LNCaP clone FGC (cell line): ENCODE results near the gene MBOAT2.
A peak's percentile ranks its signal among the peaks of the same experiment; 100 is the strongest.

ENCODE experiments used
- DNase-seq: peaks from one replicate; pipeline ENCODE4 v3.0.0-alpha.2; 2011; ENCODE audit warnings: low read depth
- H3K4me3 ChIP-seq: 2 replicates; pipeline ENCODE4 v1.5.1; 2011; ENCODE audit warnings: mild to moderate bottlenecking, low read depth, low read length, control low read depth
- TF ChIP-seq, protein P1 (sequence below): IDR thresholded peaks from 2 replicates; pipeline ENCODE4 v1.5.1; 2012; ENCODE audit warnings: mild to moderate bottlenecking; ENCODE audit not compliant: control insufficient read depth, insufficient read depth; ENCODE audit errors: extremely low read depth

The MBOAT2 gene

DNA sequence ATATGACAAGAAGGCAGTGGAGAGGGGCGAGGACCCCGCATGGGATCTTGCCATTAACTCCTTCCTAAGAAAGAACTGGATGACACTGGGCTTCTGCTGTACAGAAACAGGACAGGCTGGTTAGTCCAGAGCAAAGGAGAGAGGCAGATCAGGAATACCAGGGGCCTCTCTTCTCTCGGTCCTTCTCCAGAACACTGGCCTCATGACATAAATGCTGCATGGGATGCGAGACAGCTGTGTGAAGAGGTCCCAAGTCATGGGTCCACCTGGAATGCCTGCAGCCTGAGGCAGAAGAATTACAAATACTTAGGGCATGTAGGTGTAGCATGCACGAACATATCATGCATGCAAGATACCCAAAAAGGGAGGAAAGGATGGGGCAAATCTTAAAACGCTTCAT, 9.1 kb downstream of the MBOAT2 start:
- peak overlapping the region; percentile 3 for H3K4me3 ChIP-seq
- TF ChIP-seq, protein P1, sequence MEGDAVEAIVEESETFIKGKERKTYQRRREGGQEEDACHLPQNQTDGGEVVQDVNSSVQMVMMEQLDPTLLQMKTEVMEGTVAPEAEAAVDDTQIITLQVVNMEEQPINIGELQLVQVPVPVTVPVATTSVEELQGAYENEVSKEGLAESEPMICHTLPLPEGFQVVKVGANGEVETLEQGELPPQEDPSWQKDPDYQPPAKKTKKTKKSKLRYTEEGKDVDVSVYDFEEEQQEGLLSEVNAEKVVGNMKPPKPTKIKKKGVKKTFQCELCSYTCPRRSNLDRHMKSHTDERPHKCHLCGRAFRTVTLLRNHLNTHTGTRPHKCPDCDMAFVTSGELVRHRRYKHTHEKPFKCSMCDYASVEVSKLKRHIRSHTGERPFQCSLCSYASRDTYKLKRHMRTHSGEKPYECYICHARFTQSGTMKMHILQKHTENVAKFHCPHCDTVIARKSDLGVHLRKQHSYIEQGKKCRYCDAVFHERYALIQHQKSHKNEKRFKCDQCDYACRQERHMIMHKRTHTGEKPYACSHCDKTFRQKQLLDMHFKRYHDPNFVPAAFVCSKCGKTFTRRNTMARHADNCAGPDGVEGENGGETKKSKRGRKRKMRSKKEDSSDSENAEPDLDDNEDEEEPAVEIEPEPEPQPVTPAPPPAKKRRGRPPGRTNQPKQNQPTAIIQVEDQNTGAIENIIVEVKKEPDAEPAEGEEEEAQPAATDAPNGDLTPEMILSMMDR, result no peak
- DNase-seq, result no peak

DNA sequence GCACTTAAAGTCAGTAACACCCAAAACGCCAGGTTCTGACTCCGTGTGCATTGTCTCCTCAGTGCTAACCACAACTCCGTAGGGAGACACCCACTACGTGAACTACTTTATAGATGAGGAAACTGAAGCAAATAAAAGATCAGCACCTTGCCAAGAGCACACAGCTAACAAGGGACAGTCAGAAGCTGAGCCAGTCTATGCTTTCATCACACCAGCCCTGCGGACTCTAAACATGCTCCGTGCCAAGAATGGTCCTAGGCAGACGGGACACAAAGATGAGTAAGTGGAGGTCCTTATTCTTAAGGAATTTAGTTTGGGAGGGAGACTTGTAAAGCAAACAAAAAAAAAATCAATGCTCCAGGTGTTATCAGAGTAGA, 9.6 kb downstream of the MBOAT2 start:
- DNase-seq, result peak; percentile 82
- TF ChIP-seq, protein P1, result no peak
- H3K4me3 ChIP-seq, result no peak overlapping the region; the same call in 1 of the 2 replicates

DNA sequence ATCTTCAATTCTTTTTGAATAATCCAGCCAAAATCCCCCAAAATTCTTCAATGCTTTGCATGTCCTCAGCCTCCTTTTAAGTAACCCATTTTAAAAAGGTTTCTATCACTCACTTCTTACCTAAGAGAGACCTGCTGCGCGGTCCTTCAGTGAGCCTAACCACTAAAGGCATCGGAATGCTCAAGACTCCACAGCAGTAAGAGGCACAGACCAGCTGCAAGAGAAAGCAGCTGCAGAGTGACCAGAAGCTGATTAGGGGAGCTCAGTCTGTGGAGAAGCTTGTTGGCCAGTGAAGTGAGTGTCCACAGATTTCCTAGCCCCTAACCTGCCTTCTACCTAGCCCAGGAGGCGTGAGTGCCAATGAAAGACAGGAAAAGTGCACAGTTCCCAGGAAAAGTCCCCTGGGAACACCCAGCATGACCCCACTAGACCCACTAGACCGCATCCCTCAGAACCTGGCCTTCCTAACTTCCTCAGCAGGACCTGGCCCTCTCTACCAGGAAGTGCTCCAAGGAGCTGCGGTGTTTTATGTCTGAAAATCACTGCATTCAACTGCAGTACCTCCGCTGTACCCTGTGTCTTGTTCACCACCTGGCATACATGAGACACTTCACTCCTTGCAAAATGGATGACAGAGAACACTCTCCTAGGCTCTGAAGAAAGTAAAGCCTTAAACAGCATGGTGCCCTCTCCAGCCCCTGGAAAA, 10.1 kb downstream of the MBOAT2 start:
- TF ChIP-seq, protein P1, result no peak
- no peak overlapping the region for H3K4me3 ChIP-seq
- no peak for DNase-seq

DNA sequence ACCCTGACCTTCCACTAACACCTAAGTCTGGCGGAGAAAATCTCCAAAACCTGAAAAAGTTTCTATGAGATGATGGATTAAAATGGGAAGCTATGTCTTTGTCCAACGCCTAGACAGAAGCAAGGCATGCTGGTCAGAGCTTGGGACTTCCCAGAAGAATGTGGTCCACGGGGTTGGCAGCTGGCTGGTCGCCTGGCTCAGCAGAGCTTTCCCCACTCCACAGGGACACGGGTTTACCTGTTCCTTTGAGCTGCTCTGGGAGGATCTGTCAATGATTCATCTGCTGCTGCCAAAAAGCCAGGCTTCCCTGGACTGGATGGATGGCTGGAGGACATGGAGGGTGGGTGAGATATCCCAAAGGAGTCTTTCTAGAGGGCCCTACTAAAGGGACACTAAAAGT, 10.8 kb downstream of the MBOAT2 start:
- H3K4me3 ChIP-seq, result no peak overlapping the region
- TF ChIP-seq, protein P1, result no peak
- DNase-seq, result no peak

DNA sequence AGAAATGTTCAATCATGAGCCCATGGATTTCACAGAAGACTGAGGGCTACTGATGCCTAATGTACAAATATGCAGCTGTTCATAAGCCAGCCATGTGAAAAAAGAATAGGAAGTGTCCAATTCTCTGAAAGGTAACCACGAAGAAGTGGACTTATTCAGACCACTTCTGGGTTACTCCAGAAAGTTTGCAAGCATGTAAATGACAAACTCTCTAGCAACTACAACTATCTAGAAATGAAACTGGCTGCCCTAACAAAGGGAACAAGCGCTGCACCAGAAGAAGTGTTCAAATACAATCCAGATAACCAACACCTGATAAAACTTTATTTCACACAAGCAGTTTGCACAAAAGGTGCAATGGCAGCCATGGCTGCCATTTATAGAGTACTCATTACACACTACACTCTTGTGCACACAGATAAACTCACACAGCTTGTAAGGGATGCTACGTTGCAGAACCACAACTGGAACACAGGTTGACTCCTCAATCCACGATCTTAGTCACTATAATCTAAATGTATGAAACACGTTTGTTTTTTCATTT, 13.9 kb downstream of the MBOAT2 start:
- TF ChIP-seq, protein P1, result no peak
- H3K4me3 ChIP-seq, result no peak overlapping the region
- DNase-seq, result no peak

DNA sequence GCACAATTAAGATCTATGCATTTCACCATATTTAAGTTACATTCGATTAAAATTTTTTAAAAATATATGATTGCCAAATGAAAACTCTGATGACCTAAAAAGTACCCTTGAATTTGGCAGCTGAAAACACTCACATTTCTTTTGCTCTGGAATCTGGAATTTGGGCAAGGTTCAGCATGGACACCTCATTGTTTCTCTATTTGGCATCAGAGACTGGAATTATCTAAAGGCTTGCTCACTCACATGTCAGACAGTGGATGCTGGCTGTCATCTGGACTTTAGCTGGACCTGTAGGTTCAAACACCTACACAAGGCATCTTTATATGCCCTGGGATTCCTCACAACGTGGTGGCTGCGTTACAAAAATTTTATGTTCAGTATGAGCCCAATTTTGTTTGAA, 16.1 kb downstream of the MBOAT2 start:
- no peak for DNase-seq
- TF ChIP-seq, protein P1, result no peak
- no peak overlapping the region for H3K4me3 ChIP-seq
